ENCODE results near the gene POTEG.
"Not testable (repeated sequence)": the region's sequence is repeated elsewhere in the genome, so short reads cannot be mapped to it uniquely, and the experiment has no call there.

POTEG gene

GRCh38 chr14:19372813-19373500 is 61.2 kb downstream of the POTEG start:
- DNase-seq = not testable (repeated sequence)

- not testable (repeated sequence) for DNase-seq
These were observed 62.4 kb downstream of the POTEG start for GRCh38 chr14:19371767-19372166.

GRCh38 chr14:19362803-19363202 is 71.3 kb downstream of the POTEG start:
- not testable (repeated sequence) for DNase-seq

GRCh38 chr14:19362323-19362722 is 71.8 kb downstream of the POTEG start:
- not testable (repeated sequence) for DNase-seq

- DNase-seq = not testable (repeated sequence)
These were observed 72.4 kb downstream of the POTEG start for GRCh38 chr14:19361636-19362253.

- not testable (repeated sequence) for DNase-seq
These were observed 73.1 kb downstream of the POTEG start for GRCh38 chr14:19360937-19361635.
